ENCODE results near the gene TNFRSF1A.

Gene TNFRSF1A

GRCh38 chr12:6323340-6323994 is 18.4 kb downstream of the TNFRSF1A start:
- Histone ChIP-seq H3K9me3 (ENCODE audit: insufficient read depth, low read length, severe bottlenecking) (no peaks in the 10 kb centered on the region), H3K4me3 (ENCODE audit: low read depth in 1 of 2, low read length in 2 of 2) (no peak overlapping the region), H3K27me3 (ENCODE audit: insufficient read depth, low read length, poor library complexity) (no peaks in the 10 kb centered on the region), H3K9ac (ENCODE audit: low read depth, low read length) (no peak overlapping the region), H3K27ac (ENCODE audit: low read length) (no peak overlapping the region), H2AFZ (ENCODE audit: low read depth, low read length) (no peak overlapping the region), H3K4me2 (ENCODE audit: insufficient read depth, low read length) (no peak overlapping the region), H3K36me3 (ENCODE audit: insufficient read depth, low read length) (peaks cover 9% of the 10 kb centered on the region), H3K4me1 (ENCODE audit: insufficient read depth, low read length) (0 out of 2 replicates have a peak, but pooled peaks cover 8% of the 10 kb centered on the region), H3K79me2 (ENCODE audit: insufficient read depth, low read length) (no peaks in the 10 kb centered on the region), H4K20me1 (ENCODE audit: insufficient read depth, low read length) (peaks cover 16% of the 10 kb centered on the region; the same call in 1 of the 2 replicates)
- no peak for TF ChIP-seq EZH2 (IDR thresholded peaks at IDR 0.05; ENCODE audit: borderline replicate concordance, low read depth, low read length, severe bottlenecking)
- peak; percentile 53 for TF ChIP-seq CTCF (IDR thresholded peaks at IDR 0.05; ENCODE audit: borderline replicate concordance, extremely low read depth, low read length, poor library complexity, severe bottlenecking)
- DNase-seq (peak; percentile 36), ATAC-seq (ENCODE audit: insufficient read depth, low read depth) (peak; percentile 52; the same call in 1 of the 3 replicates)

- no peak overlapping the region for H3K9ac ChIP-seq (ENCODE audit: low read depth, low read length)
Measured at GRCh38 chr12:6322969-6323339, 18.9 kb downstream of the TNFRSF1A start.

GRCh38 chr12:6322352-6322751 is 19.5 kb downstream of the TNFRSF1A start:
- ATAC-seq (ENCODE audit: insufficient read depth, low read depth) (no peak), DNase-seq (no peak)
- Histone ChIP-seq H3K9ac (ENCODE audit: low read depth, low read length) (no peak overlapping the region), H3K9me3 (ENCODE audit: insufficient read depth, low read length, severe bottlenecking) (no peaks in the 10 kb centered on the region), H3K36me3 (ENCODE audit: insufficient read depth, low read length) (no peaks in the 10 kb centered on the region), H4K20me1 (ENCODE audit: insufficient read depth, low read length) (peaks cover 10% of the 10 kb centered on the region; the same call in 1 of the 2 replicates), H2AFZ (ENCODE audit: low read depth, low read length) (no peak overlapping the region), H3K27ac (ENCODE audit: low read length) (no peak overlapping the region), H3K4me2 (ENCODE audit: insufficient read depth, low read length) (no peak overlapping the region), H3K27me3 (ENCODE audit: insufficient read depth, low read length, poor library complexity) (no peaks in the 10 kb centered on the region), H3K79me2 (ENCODE audit: insufficient read depth, low read length) (no peaks in the 10 kb centered on the region), H3K4me3 (ENCODE audit: low read depth in 1 of 2, low read length in 2 of 2) (no peak overlapping the region), H3K4me1 (ENCODE audit: insufficient read depth, low read length) (0 out of 2 replicates have a peak, but pooled peaks cover 8% of the 10 kb centered on the region)
- TF ChIP-seq CTCF (IDR thresholded peaks at IDR 0.05; ENCODE audit: borderline replicate concordance, extremely low read depth, low read length, poor library complexity, severe bottlenecking) (no peak), EZH2 (IDR thresholded peaks at IDR 0.05; ENCODE audit: borderline replicate concordance, low read depth, low read length, severe bottlenecking) (no peak)

More at GRCh38 chr12:6322969-6323339, 18.9 kb downstream of the TNFRSF1A start:
- ATAC-seq (ENCODE audit: insufficient read depth, low read depth) (no peak), DNase-seq (no peak)
- Histone ChIP-seq H3K79me2 (ENCODE audit: insufficient read depth, low read length) (no peaks in the 10 kb centered on the region), H3K36me3 (ENCODE audit: insufficient read depth, low read length) (peaks cover 5% of the 10 kb centered on the region), H3K4me2 (ENCODE audit: insufficient read depth, low read length) (no peak overlapping the region), H3K4me3 (ENCODE audit: low read depth in 1 of 2, low read length in 2 of 2) (no peak overlapping the region), H2AFZ (ENCODE audit: low read depth, low read length) (no peak overlapping the region), H3K27ac (ENCODE audit: low read length) (no peak overlapping the region), H3K9me3 (ENCODE audit: insufficient read depth, low read length, severe bottlenecking) (no peaks in the 10 kb centered on the region), H3K4me1 (ENCODE audit: insufficient read depth, low read length) (0 out of 2 replicates have a peak, but pooled peaks cover 8% of the 10 kb centered on the region), H3K27me3 (ENCODE audit: insufficient read depth, low read length, poor library complexity) (no peaks in the 10 kb centered on the region), H4K20me1 (ENCODE audit: insufficient read depth, low read length) (peaks cover 16% of the 10 kb centered on the region; the same call in 1 of the 2 replicates)
- TF ChIP-seq EZH2 (IDR thresholded peaks at IDR 0.05; ENCODE audit: borderline replicate concordance, low read depth, low read length, severe bottlenecking) (no peak), CTCF (IDR thresholded peaks at IDR 0.05; ENCODE audit: borderline replicate concordance, extremely low read depth, low read length, poor library complexity, severe bottlenecking) (no peak)
